ENCODE results near the gene DNAJC16.

DNAJC16 gene

GRCh38 chr1:15617173-15618076, 90.8 kb downstream of the DNAJC16 start, which contains the start of gene DDI2 (continued):
- no peak for TF ChIP-seq ZFP41 (tag by site-specific recombination; IDR thresholded peaks at IDR 0.05; ENCODE audit: borderline replicate concordance)
- TF ChIP-seq ZNF530 (tag by site-specific recombination; IDR thresholded peaks at IDR 0.05; ENCODE audit: low read depth), result no peak
- TF ChIP-seq MEIS1 (CRISPR knock-in tag; IDR thresholded peaks at IDR 0.05; ENCODE audit: borderline replicate concordance), result peak; percentile 24; the same call in 1 of the 2 replicates
- TF ChIP-seq ATF2 (tag by site-specific recombination; IDR thresholded peaks at IDR 0.05; ENCODE audit: low read depth), result no peak
- TF ChIP-seq ZNF16 (tag by site-specific recombination; IDR thresholded peaks at IDR 0.05; ENCODE audit: low read depth), result no peak
- TF ChIP-seq ZNF23 (tag by site-specific recombination; IDR thresholded peaks at IDR 0.05; ENCODE audit: borderline replicate concordance), result no peak
- TF ChIP-seq ZBTB1 (tag by site-specific recombination; IDR thresholded peaks at IDR 0.05), result no peak
- TF ChIP-seq ZNF214 (tag by site-specific recombination; IDR thresholded peaks at IDR 0.05; ENCODE audit: borderline replicate concordance), result no peak
- TF ChIP-seq ZNF350 (tag by site-specific recombination; IDR thresholded peaks at IDR 0.05), result no peak
- no peak for TF ChIP-seq ZNF302 (tag by site-specific recombination; IDR thresholded peaks at IDR 0.05; ENCODE audit: low read depth)
- TF ChIP-seq TRIM28 (IDR thresholded peaks at IDR 0.05; ENCODE audit: borderline replicate concordance, low read length), result peak; percentile 48; the same call in 1 of the 2 replicates
- TF ChIP-seq ZBTB21 (tag by site-specific recombination; IDR thresholded peaks at IDR 0.05), result no peak
- TF ChIP-seq ZBTB6 (tag by site-specific recombination; IDR thresholded peaks at IDR 0.05), result no peak
- TF ChIP-seq ZNF692 (tag by site-specific recombination; IDR thresholded peaks at IDR 0.05), result no peak; the same call in 1 of the 2 replicates
- TF ChIP-seq ZNF623 (tag by site-specific recombination; IDR thresholded peaks at IDR 0.05), result no peak
- TF ChIP-seq ZFP69B (tag by site-specific recombination; IDR thresholded peaks at IDR 0.05), result no peak
- TF ChIP-seq ZNF239 (tag by site-specific recombination; IDR thresholded peaks at IDR 0.05), result no peak
- no peak for TF ChIP-seq ZNF48 (tag by site-specific recombination; IDR thresholded peaks at IDR 0.05)
- no peak for TF ChIP-seq ZNF132 (tag by site-specific recombination; IDR thresholded peaks at IDR 0.05; ENCODE audit: borderline replicate concordance)
- no peak for TF ChIP-seq ZNF843 (tag by site-specific recombination; IDR thresholded peaks at IDR 0.05)
- TF ChIP-seq HOXC10 (CRISPR knock-in tag; IDR thresholded peaks at IDR 0.05), result no peak
- TF ChIP-seq ZNF660 (tag by site-specific recombination; IDR thresholded peaks at IDR 0.05), result peak; percentile 64
- no peak for TF ChIP-seq OSR2 (tag by site-specific recombination; IDR thresholded peaks at IDR 0.05)
- peak; percentile 99 for TF ChIP-seq ZNF398 (tag by site-specific recombination; IDR thresholded peaks at IDR 0.05)
- TF ChIP-seq ZNF423 (tag by site-specific recombination; IDR thresholded peaks at IDR 0.05), result no peak
- TF ChIP-seq ZBTB11 (tag by site-specific recombination; conservative IDR thresholded peaks at IDR 0.05; ENCODE audit: low read depth), result peak; percentile 38; the same call in 1 of the 2 replicates
- TF ChIP-seq IKZF3 (tag by site-specific recombination; IDR thresholded peaks at IDR 0.05), result peak; percentile 100
- no peak for TF ChIP-seq MZF1 (tag by site-specific recombination; IDR thresholded peaks at IDR 0.05; ENCODE audit: borderline replicate concordance)
- TF ChIP-seq ZNF274 (IDR thresholded peaks at IDR 0.05; ENCODE audit: low read length), result no peak
- TF ChIP-seq ZNF274 (tag by site-specific recombination; IDR thresholded peaks at IDR 0.05; ENCODE audit: borderline replicate concordance), result no peak
- no peak for TF ChIP-seq ZNF777 (tag by site-specific recombination; IDR thresholded peaks at IDR 0.05; ENCODE audit: borderline replicate concordance)
